22Rv1 (cell line): ENCODE results near the gene SPDL1.

Source experiments
- CTCF ChIP-seq: fragments of 450-650 bp; IDR thresholded peaks from 2 replicates; pipeline ENCODE4 v1.5.1; 2017; ENCODE audit warnings: mild to moderate bottlenecking
- ZFX ChIP-seq: fragments of 450-650 bp; IDR thresholded peaks from 2 replicates; pipeline ENCODE4 v1.6.1; 2017; ENCODE audit warnings: antibody characterized with exemption, borderline replicate concordance

- TF ChIP-seq CTCF (no peak), ZFX (no peak)
Measured at GRCh38 chr5:169590602-169591001, 7.0 kb downstream of the SPDL1 start.
